Hepatocyte (in vitro differentiated cells): ENCODE measurements around the gene NTRK1. TPM values are rescaled to one million over a fixed set of nuclear protein-coding genes. Genes with fewer than 3 reads are reported as not detected.

Source experiments
- DNase-seq: peaks from one replicate; pipeline ENCODE4 v3.0.0-alpha.2; 2016; ENCODE audit warnings: low spot score
- H2AFZ ChIP-seq: fragments of 200-600 bp; sonication (generic); 2 replicates; pipeline ENCODE4 v1.6.0; 2016; ENCODE audit warnings: antibody characterized with exemption, mild to moderate bottlenecking
- H3K27ac ChIP-seq: fragments of 200-600 bp; sonication (generic); 2 replicates; pipeline ENCODE4 v1.5.1; 2016; ENCODE audit warnings: mild to moderate bottlenecking
- H3K27me3 ChIP-seq: fragments of 200-600 bp; sonication (generic); 2 replicates; pipeline ENCODE4 v1.6.1; 2016
- H3K36me3 ChIP-seq: fragments of 200-600 bp; sonication (generic); replicated peaks from 2 replicates; pipeline ENCODE4 v1.5.1; 2016; ENCODE audit warnings: low read depth; ENCODE audit not compliant: insufficient read depth
- H3K4me1 ChIP-seq: fragments of 200-600 bp; sonication (generic); 2 replicates; pipeline ENCODE4 v1.5.1; 2016; ENCODE audit warnings: mild to moderate bottlenecking, moderate library complexity; ENCODE audit not compliant: insufficient read depth
- H3K4me2 ChIP-seq: fragments of 200-600 bp; sonication (generic); 2 replicates; pipeline ENCODE4 v1.6.0; 2016
- H3K4me3 ChIP-seq: fragments of 200-600 bp; sonication (generic); 2 replicates; pipeline ENCODE4 v1.5.1; 2016; ENCODE audit warnings: mild to moderate bottlenecking
- H3K79me2 ChIP-seq: fragments of 200-600 bp; sonication (generic); 2 replicates; pipeline ENCODE4 v1.6.0; 2017; ENCODE audit warnings: mild to moderate bottlenecking
- H3K9me2 ChIP-seq: fragments of 200-600 bp; sonication (generic); replicated peaks from 2 replicates; pipeline ENCODE4 v1.6.0; 2017; ENCODE audit warnings: mild to moderate bottlenecking; ENCODE audit not compliant: insufficient read depth
- H3K9me3 ChIP-seq: fragments of 200-600 bp; sonication (generic); 2 replicates; pipeline ENCODE4 v1.5.1; 2016; ENCODE audit warnings: low read depth, mild to moderate bottlenecking
- H4K20me1 ChIP-seq: fragments of 200-600 bp; sonication (generic); 2 replicates; pipeline ENCODE4 v1.6.0; 2016; ENCODE audit warnings: mild to moderate bottlenecking; ENCODE audit not compliant: insufficient read depth, poor library complexity, severe bottlenecking
- EZH2 ChIP-seq: fragments of 200-600 bp; sonication (generic); IDR thresholded peaks from 2 replicates; pipeline ENCODE4 v1.6.1; 2016; ENCODE audit warnings: antibody characterized with exemption, mild to moderate bottlenecking, borderline replicate concordance
- EZH2phosphoT487 ChIP-seq: fragments of 200-600 bp; sonication (generic); IDR thresholded peaks from one replicate; pipeline ENCODE4 v1.6.1; 2018; ENCODE audit warnings: antibody characterized with exemption, mild to moderate bottlenecking, low read depth, moderate library complexity; ENCODE audit not compliant: unreplicated experiment, severe bottlenecking
- WGBS: methylation state at CpG from one replicate; pipeline ENCODE4 v1.1.6; 2016; ENCODE audit warnings: low lambda C conversion rate; ENCODE audit errors: missing lambda C conversion rate; 5-methylcytosine and 5-hydroxymethylcytosine counted together
- polyA plus RNA-seq: library from polyadenylated mRNA; unstranded; fragments of >200 nt; fragmentation: Nextera tagmentation; extraction: Ambion mirVana; gene quantifications from 2 replicates; pipeline ENCODE4 v1.2.1, GENCODE V29; 2016
- total RNA-seq: library from RNA; depleted of rRNA; stranded (reverse); fragments of >200 nt; gene quantifications from 2 replicates; pipeline ENCODE4 v1.2.3, GENCODE V29; 2014
- TF ChIP-seq, protein P1 (sequence below): fragments of 200-600 bp; sonication (generic); IDR thresholded peaks from 2 replicates; pipeline ENCODE4 v1.5.1; 2016; ENCODE audit warnings: antibody characterized with exemption, mild to moderate bottlenecking; ENCODE audit not compliant: poor library complexity

The NTRK1 gene
- total and polyA plus RNA-seq, 2 experiments from 2014 or later = 0.13 TPM; not detected in 1

DNA sequence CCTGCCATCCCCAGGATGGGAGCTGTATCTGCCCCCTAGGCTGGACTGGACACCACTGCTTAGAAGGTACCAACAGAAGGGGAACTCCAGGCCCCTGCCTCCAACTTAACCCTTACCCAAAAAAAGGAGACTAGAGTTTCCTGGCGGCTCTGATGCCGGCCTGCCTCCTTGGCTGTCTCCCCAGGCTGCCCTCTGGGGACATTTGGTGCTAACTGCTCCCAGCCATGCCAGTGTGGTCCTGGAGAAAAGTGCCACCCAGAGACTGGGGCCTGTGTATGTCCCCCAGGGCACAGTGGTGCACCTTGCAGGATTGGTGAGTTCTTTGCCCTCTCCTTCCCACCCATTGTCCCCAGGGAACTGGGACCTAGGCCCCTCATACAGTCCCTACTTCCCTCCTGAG is 51.6 kb downstream of the NTRK1 start:
- Histone ChIP-seq H3K27me3 (no peaks in the 10 kb centered on the region), H3K4me1 (peaks cover 19% of the 10 kb centered on the region), H3K9me3 (no peaks in the 10 kb centered on the region), H4K20me1 (no peaks in the 10 kb centered on the region), H3K4me2 (no peak overlapping the region), H3K4me3 (no peak overlapping the region), H3K27ac (no peak overlapping the region), H2AFZ (no peak overlapping the region), H3K36me3 (no peaks in the 10 kb centered on the region), H3K79me2 (no peaks in the 10 kb centered on the region), H3K9me2 (no peaks in the 10 kb centered on the region)
- WGBS = 91% methylated on average over 2 of the region's 2 CpGs
- TF ChIP-seq, protein P1, sequence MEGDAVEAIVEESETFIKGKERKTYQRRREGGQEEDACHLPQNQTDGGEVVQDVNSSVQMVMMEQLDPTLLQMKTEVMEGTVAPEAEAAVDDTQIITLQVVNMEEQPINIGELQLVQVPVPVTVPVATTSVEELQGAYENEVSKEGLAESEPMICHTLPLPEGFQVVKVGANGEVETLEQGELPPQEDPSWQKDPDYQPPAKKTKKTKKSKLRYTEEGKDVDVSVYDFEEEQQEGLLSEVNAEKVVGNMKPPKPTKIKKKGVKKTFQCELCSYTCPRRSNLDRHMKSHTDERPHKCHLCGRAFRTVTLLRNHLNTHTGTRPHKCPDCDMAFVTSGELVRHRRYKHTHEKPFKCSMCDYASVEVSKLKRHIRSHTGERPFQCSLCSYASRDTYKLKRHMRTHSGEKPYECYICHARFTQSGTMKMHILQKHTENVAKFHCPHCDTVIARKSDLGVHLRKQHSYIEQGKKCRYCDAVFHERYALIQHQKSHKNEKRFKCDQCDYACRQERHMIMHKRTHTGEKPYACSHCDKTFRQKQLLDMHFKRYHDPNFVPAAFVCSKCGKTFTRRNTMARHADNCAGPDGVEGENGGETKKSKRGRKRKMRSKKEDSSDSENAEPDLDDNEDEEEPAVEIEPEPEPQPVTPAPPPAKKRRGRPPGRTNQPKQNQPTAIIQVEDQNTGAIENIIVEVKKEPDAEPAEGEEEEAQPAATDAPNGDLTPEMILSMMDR = no peak
- no peak for TF ChIP-seq EZH2
- no peak for TF ChIP-seq EZH2phosphoT487
- DNase-seq = no peak

DNA sequence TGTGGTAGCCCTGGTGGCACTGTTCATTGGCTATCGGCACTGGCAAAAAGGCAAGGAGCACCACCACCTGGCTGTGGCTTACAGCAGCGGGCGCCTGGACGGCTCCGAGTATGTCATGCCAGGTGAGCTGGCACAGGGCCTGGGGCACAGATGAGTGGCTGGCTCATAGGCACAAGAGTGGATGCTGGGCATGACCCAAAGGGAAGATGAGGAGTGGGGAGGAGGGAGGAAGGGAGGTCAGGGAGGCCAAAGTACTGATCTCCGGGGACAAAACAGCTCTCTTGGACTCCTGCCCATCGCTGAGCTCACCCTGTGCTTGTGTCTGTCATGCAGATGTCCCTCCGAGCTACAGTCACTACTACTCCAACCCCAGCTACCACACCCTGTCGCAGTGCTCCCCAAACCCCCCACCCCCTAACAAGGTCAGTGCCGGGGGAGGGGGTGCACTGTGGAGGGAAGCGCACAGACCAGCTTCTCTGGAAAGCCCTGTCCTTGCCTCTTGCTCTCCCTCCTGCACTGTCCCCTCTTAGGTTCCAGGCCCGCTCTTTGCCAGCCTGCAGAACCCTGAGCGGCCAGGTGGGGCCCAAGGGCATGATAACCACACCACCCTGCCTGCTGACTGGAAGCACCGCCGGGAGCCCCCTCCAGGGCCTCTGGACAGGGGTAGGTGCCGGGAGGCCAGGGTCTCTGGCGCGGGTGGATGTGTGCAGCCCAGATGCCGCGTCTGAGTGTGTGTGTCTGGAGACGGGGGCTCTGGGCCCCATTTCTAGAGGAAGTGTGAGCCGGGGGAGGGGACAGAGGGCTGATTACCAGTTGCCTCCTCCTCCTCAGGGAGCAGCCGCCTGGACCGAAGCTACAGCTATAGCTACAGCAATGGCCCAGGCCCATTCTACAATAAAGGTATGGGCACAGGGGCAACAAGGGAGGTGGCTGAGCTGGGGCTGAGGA is 52.5 kb downstream of the NTRK1 start:
- Histone ChIP-seq H3K9me2 (no peaks in the 10 kb centered on the region), H4K20me1 (no peaks in the 10 kb centered on the region), H3K27ac (peak overlapping the region; percentile 20), H3K27me3 (no peaks in the 10 kb centered on the region), H3K79me2 (no peaks in the 10 kb centered on the region), H3K9me3 (no peaks in the 10 kb centered on the region), H3K4me2 (peak overlapping the region; percentile 70), H3K4me3 (no peak overlapping the region), H3K4me1 (peaks cover 19% of the 10 kb centered on the region), H3K36me3 (no peaks in the 10 kb centered on the region), H2AFZ (no peak overlapping the region)
- TF ChIP-seq, protein P1 = peak; percentile 1
- no peak for TF ChIP-seq EZH2
- 48% methylated on average over 22 of the region's 24 CpGs for WGBS
- peak; percentile 50 for DNase-seq

DNA sequence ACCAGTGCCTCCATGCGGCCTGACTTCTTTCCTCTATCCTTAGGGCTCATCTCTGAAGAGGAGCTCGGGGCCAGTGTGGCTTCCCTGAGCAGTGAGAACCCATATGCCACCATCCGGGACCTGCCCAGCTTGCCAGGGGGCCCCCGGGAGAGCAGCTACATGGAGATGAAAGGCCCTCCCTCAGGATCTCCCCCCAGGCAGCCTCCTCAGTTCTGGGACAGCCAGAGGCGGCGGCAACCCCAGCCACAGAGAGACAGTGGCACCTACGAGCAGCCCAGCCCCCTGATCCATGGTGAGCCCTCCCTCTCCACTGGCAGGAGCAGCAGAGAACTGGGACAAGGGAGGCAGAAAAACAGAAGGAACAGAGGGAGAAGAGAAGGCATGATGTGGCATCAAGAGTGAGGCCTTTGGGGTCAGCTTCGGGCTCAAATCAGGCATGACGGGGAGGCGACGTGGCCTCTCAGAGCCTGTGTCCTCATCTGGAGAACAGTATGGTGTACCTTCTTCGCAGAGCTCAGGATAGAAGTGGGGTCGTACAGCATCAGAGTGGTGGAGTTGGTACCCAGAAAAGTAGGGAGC is 53.2 kb downstream of the NTRK1 start:
- H3K27me3 ChIP-seq = peaks cover 2% of the 10 kb centered on the region
- no peak overlapping the region for H3K27ac ChIP-seq
- H3K4me2 ChIP-seq = peak overlapping the region; percentile 70
- no peaks in the 10 kb centered on the region for H3K9me2 ChIP-seq
- H4K20me1 ChIP-seq = no peaks in the 10 kb centered on the region
- TF ChIP-seq, protein P1 = no peak
- no peak for TF ChIP-seq EZH2phosphoT487
- TF ChIP-seq EZH2 = no peak
- H3K4me1 ChIP-seq = peaks cover 19% of the 10 kb centered on the region
- no peak overlapping the region for H3K4me3 ChIP-seq
- H3K36me3 ChIP-seq = no peaks in the 10 kb centered on the region
- 86% methylated on average over 13 of the region's 13 CpGs for WGBS
- DNase-seq = no peak
- no peak overlapping the region for H2AFZ ChIP-seq
- H3K9me3 ChIP-seq = no peaks in the 10 kb centered on the region
- H3K79me2 ChIP-seq = no peaks in the 10 kb centered on the region
